ENCODE data around the gene CCDC86.

CCDC86 gene

GRCh38 chr11:60814112-60814511 is 27.8 kb upstream of the CCDC86 start:
- TF ChIP-seq REST (IDR thresholded peaks at IDR 0.05; ENCODE audit: insufficient replicate concordance, low read depth) (no peak), CTCF (IDR thresholded peaks at IDR 0.05; ENCODE audit: insufficient read depth, low read length) (no peak), GABPA (IDR thresholded peaks at IDR 0.05; ENCODE audit: low read depth) (no peak), SPI1 (IDR thresholded peaks at IDR 0.05; ENCODE audit: borderline replicate concordance, low read depth) (no peak), POLR2AphosphoS5 (IDR thresholded peaks at IDR 0.05; ENCODE audit: low read depth) (no peak)
- Histone ChIP-seq H3K27me3 (ENCODE audit: insufficient read depth, poor library complexity, severe bottlenecking) (no peaks in the 10 kb centered on the region), H3K27ac (replicated peaks) (no peak overlapping the region), H3K4me3 (replicated peaks; ENCODE audit: insufficient read depth, low read length) (no peak overlapping the region)
- DNase-seq (ENCODE audit: low read depth in 1 of 2, low spot score in 1 of 2) = no peak

- Histone ChIP-seq H3K27me3 (ENCODE audit: insufficient read depth, poor library complexity, severe bottlenecking) (no peaks in the 10 kb centered on the region), H3K4me3 (replicated peaks; ENCODE audit: insufficient read depth, low read length) (no peak overlapping the region), H3K27ac (replicated peaks) (no peak overlapping the region)
- TF ChIP-seq REST (IDR thresholded peaks at IDR 0.05; ENCODE audit: insufficient replicate concordance, low read depth) (no peak), SPI1 (IDR thresholded peaks at IDR 0.05; ENCODE audit: borderline replicate concordance, low read depth) (no peak), GABPA (IDR thresholded peaks at IDR 0.05; ENCODE audit: low read depth) (no peak), POLR2AphosphoS5 (IDR thresholded peaks at IDR 0.05; ENCODE audit: low read depth) (no peak), CTCF (IDR thresholded peaks at IDR 0.05; ENCODE audit: insufficient read depth, low read length) (no peak)
- no peak for DNase-seq (ENCODE audit: low read depth in 1 of 2, low spot score in 1 of 2)
Observed at GRCh38 chr11:60816590-60817157, 25.2 kb upstream of the CCDC86 start.

- Histone ChIP-seq H3K4me3 (replicated peaks; ENCODE audit: insufficient read depth, low read length) (no peak overlapping the region), H3K27ac (replicated peaks) (no peak overlapping the region), H3K27me3 (ENCODE audit: insufficient read depth, poor library complexity, severe bottlenecking) (no peaks in the 10 kb centered on the region)
- DNase-seq (ENCODE audit: low read depth in 1 of 2, low spot score in 1 of 2) = no peak
- TF ChIP-seq GABPA (IDR thresholded peaks at IDR 0.05; ENCODE audit: low read depth) = no peak
- TF ChIP-seq CTCF (IDR thresholded peaks at IDR 0.05; ENCODE audit: insufficient read depth, low read length) = no peak
- TF ChIP-seq SPI1 (IDR thresholded peaks at IDR 0.05; ENCODE audit: borderline replicate concordance, low read depth) = no peak
- no peak for TF ChIP-seq REST (IDR thresholded peaks at IDR 0.05; ENCODE audit: insufficient replicate concordance, low read depth)
- TF ChIP-seq POLR2AphosphoS5 (IDR thresholded peaks at IDR 0.05; ENCODE audit: low read depth) = no peak
Observed at GRCh38 chr11:60818057-60818456, 23.9 kb upstream of the CCDC86 start.

Data from HL-60 (cell line).